GM12878 (cell line): Measurements from ENCODE around the gene IFNA13. TPM values are rescaled to one million over a fixed set of nuclear protein-coding genes. Genes with fewer than 3 reads are reported as not detected.

Experiments used
- ATF2 ChIP-seq: IDR thresholded peaks from 2 replicates; pipeline ENCODE4 v1.6.1; 2012; ENCODE audit warnings: low read length, inconsistent platforms
- CBFB ChIP-seq: IDR thresholded peaks from 2 replicates; pipeline ENCODE4 v1.6.1; 2016; ENCODE audit warnings: antibody characterized with exemption, low read depth
- CHD2 ChIP-seq: IDR thresholded peaks from 2 replicates; pipeline ENCODE4 v1.6.1; 2011; ENCODE audit warnings: low read depth, low read length, improper control_type of control experiment, borderline replicate concordance
- EED ChIP-seq: sonication (generic); IDR thresholded peaks from 2 replicates; pipeline ENCODE4 v1.6.1; 2016; ENCODE audit warnings: antibody characterized with exemption, low read depth
- ESRRA ChIP-seq: IDR thresholded peaks from 2 replicates; pipeline ENCODE4 v1.6.1; 2012; ENCODE audit warnings: mild to moderate bottlenecking, low read length, improper control_type of control experiment
- EZH2 ChIP-seq: IDR thresholded peaks from 2 replicates; pipeline ENCODE4 v1.6.1; 2012; ENCODE audit warnings: low read depth, mild to moderate bottlenecking, control low read depth, inconsistent platforms, low read length, borderline replicate concordance; ENCODE audit not compliant: control insufficient read depth
- FOS ChIP-seq: IDR thresholded peaks from 3 replicates; pipeline ENCODE4 v1.6.1; 2011; ENCODE audit warnings: borderline replicate concordance; ENCODE audit not compliant: insufficient read length; ENCODE audit errors: extremely low read depth
- GABPA ChIP-seq: IDR thresholded peaks from 2 replicates; pipeline ENCODE4 v1.6.1; 2014; ENCODE audit warnings: antibody characterized with exemption, low read depth, mild to moderate bottlenecking, inconsistent platforms
- IRF5 ChIP-seq: fragments of 450-650 bp; IDR thresholded peaks from 2 replicates; pipeline ENCODE4 v1.6.1; 2017; ENCODE audit warnings: borderline replicate concordance
- MXI1 ChIP-seq: fragments of 150-350 bp; IDR thresholded peaks from 2 replicates; pipeline ENCODE4 v1.6.1; 2011; ENCODE audit warnings: low read depth, mild to moderate bottlenecking, inconsistent platforms, low read length, improper control_type of control experiment
- RCOR1 ChIP-seq: conservative IDR thresholded peaks from 2 replicates; pipeline ENCODE4 v1.6.1; 2012; ENCODE audit warnings: low read depth, low read length, improper control_type of control experiment
- SIN3A ChIP-seq: IDR thresholded peaks from 2 replicates; pipeline ENCODE4 v1.6.1; 2012; ENCODE audit warnings: low read depth, low read length, improper control_type of control experiment
- SIX5 ChIP-seq: IDR thresholded peaks from 2 replicates; pipeline ENCODE4 v1.6.1; 2011; ENCODE audit warnings: mild to moderate bottlenecking, low read depth, low read length, moderate library complexity; ENCODE audit not compliant: severe bottlenecking
- SMAD5 ChIP-seq: IDR thresholded peaks from 2 replicates; pipeline ENCODE4 v1.6.1; 2016; ENCODE audit warnings: antibody characterized with exemption, low read depth
- SMC3 ChIP-seq: IDR thresholded peaks from 2 replicates; pipeline ENCODE4 v1.6.1; 2011; ENCODE audit warnings: low read length, improper control_type of control experiment, borderline replicate concordance
- SREBF1 ChIP-seq: IDR thresholded peaks from 2 replicates; pipeline ENCODE4 v1.6.1; 2012; ENCODE audit warnings: mild to moderate bottlenecking, low read length
- SUZ12 ChIP-seq: fragments of 200-600 bp; sonication (generic); IDR thresholded peaks from one replicate; pipeline ENCODE4 v1.6.1; 2018; ENCODE audit warnings: antibody characterized with exemption, mild to moderate bottlenecking; ENCODE audit not compliant: unreplicated experiment
- TBL1XR1 ChIP-seq: IDR thresholded peaks from 2 replicates; pipeline ENCODE4 v1.6.1; 2012; ENCODE audit warnings: low read depth, low read length, improper control_type of control experiment
- USF1 ChIP-seq: IDR thresholded peaks from 2 replicates; pipeline ENCODE4 v1.6.1; 2011; ENCODE audit warnings: borderline replicate concordance, low read depth, mild to moderate bottlenecking, moderate library complexity, mixed read lengths, low read length; ENCODE audit not compliant: insufficient read depth; ENCODE audit errors: extremely low read length
- ZBED1 ChIP-seq: IDR thresholded peaks from 2 replicates; pipeline ENCODE4 v1.6.1; 2016; ENCODE audit warnings: borderline replicate concordance
- ZBTB40 ChIP-seq: fragments of 450-650 bp; IDR thresholded peaks from 2 replicates; pipeline ENCODE4 v1.6.1; 2016; ENCODE audit warnings: mild to moderate bottlenecking, moderate library complexity, borderline replicate concordance
- ZNF24 ChIP-seq: fragments of 450-650 bp; IDR thresholded peaks from 2 replicates; pipeline ENCODE4 v1.6.1; 2017; ENCODE audit warnings: antibody characterized with exemption, mild to moderate bottlenecking
- ZZZ3 ChIP-seq: IDR thresholded peaks from 2 replicates; pipeline ENCODE4 v1.6.1; 2011; ENCODE audit warnings: low read depth; ENCODE audit not compliant: control insufficient read depth, insufficient read length
- polyA plus RNA-seq, 11 experiments: library from polyadenylated mRNA; depleted of rRNA in 4 of 11; unstranded in 6 of 11; stranded (reverse) in 5 of 11; fragments of >200 nt; fragmentation: Nextera tagmentation in 4 of 11; fragmentation: Illumina TruSeq in 1 of 11; extraction: Ambion mirVana in 4 of 11; extraction: Trizol in 1 of 11; gene quantifications; 1 replicate in 1 of 11; 2 replicates in 10 of 11; pipeline versions ENCODE4 v1.2.1 to v1.2.3, GENCODE V29; 2011 to 2016; ENCODE audit warnings: inconsistent platforms in 2 of 11, missing spikeins in 2 of 11, low read depth in 1 of 11
- total RNA-seq, 4 experiments: library from RNA; depleted of rRNA in 3 of 4; stranded (reverse); fragments of >200 nt in 3 of 4; fragmentation: Illumina TruSeq in 1 of 4; extraction: Trizol in 1 of 4; gene quantifications; 2 replicates each; pipeline versions ENCODE4 v1.2.1 to v1.2.3, GENCODE V29; 2013 to 2021

Gene IFNA13
- total and polyA plus RNA-seq, 10 of the 15 experiments (the other 5 are each of a cell fraction or from before 2014, with no cell fraction given), result not detected

- TF ChIP-seq ZBTB40, result peak; percentile 60; the same call in 1 of the 2 replicates
- TF ChIP-seq SMAD5, result peak; percentile 76; the same call in 1 of the 2 replicates
- no peak for TF ChIP-seq SIN3A
- TF ChIP-seq FOS, result no peak
- no peak for TF ChIP-seq SREBF1
- TF ChIP-seq ZZZ3, result no peak
- TF ChIP-seq IRF5, result no peak
- TF ChIP-seq SIX5, result no peak
- no peak for TF ChIP-seq ATF2
- no peak for TF ChIP-seq TBL1XR1
- TF ChIP-seq MXI1, result peak; percentile 76
- TF ChIP-seq EED, result peak; percentile 52
- TF ChIP-seq SMC3, result no peak
- no peak for TF ChIP-seq RCOR1
- TF ChIP-seq USF1, result no peak
- TF ChIP-seq CBFB, result 0 out of 2 replicates have a peak, but pooled peaks have one; percentile 23
- TF ChIP-seq ESRRA, result no peak
- TF ChIP-seq ZNF24, result peak; percentile 56; the same call in 1 of the 2 replicates
- no peak for TF ChIP-seq EZH2
- peak; percentile 70 for TF ChIP-seq CHD2
- TF ChIP-seq ZBED1, result no peak
- peak; percentile 39; the same call in 1 of the 2 replicates for TF ChIP-seq GABPA
- no peak for TF ChIP-seq SUZ12
These were observed 32.9 kb downstream of the IFNA13 start, which contains the start of gene KLHL9 (continued) for GRCh38 chr9:21334701-21335632.
